Stimulated activated CD8-positive, alpha-beta memory T cell treated with anti-CD3 and anti-CD28 coated beads, Interleukin-15, amount 100 ng/mL, for 1 hour (primary cell): Measurements from ENCODE around the gene RPL35.

ENCODE experiments used
- DNase-seq: peaks from one replicate; pipeline ENCODE4 v3.0.0-alpha.2; 2020; ENCODE audit warnings: low read depth

The RPL35 gene

DNA sequence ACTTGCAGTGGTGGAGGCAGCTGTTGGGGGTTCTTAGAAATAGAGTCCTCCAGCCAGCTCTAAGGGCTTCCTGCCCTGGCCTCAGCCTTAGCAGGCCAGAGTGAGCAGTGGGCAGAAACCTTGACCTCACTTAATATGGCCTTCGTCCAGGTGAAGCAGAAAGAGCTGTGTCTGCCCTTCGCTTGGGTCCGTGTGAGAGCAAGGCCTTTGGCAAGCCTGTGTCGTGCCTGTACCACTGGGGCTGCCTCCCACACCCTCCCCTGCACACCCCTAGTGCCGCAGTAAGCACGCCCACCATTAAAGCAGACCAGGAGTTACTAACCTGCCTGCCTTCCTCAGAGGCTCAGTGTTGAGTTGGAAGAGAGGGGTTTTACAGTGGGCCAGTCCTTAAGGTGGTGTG is 13.7 kb upstream of the RPL35 start:
- DNase-seq, result no peak

DNA sequence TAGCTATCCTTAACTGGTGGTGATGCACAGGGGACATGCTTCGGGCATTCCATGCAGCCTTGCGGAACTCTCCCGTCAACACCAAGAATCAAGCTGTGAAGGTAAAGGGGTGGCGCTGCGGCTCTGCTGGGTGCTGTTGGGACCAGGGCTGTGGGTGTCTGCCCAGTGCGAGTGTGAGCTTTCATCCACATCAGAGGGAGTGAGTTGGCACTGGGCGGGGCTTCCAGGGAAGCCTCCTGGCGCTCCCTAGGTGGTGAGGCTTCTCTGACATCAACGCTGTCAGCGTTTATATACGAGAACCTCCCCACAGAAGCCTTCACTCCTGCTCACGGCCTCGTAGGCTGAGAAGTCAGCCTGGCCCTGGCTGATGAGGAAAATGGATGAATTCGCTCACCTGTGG is 11.9 kb upstream of the RPL35 start:
- DNase-seq, result no peak

DNA sequence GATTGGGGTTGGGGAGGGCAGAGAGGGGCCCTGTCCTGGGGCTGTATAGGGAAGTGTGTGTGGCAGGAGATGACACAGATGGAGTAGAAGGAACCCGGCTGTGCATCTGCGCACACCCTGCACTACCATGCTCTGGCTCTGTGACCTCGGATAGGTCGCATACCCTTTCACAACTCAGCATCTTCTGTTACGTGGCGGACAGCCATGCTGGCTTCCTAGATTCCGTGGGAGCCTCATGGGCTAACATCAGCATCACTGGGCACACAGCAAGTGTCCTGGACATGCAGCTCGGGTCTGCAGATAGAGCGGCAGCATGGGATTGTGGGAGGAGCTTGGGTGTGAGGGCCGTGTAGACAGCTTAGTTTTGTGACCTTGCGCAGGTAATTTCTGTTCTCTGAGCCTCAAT is 9.4 kb upstream of the RPL35 start:
- DNase-seq, result no peak

DNA sequence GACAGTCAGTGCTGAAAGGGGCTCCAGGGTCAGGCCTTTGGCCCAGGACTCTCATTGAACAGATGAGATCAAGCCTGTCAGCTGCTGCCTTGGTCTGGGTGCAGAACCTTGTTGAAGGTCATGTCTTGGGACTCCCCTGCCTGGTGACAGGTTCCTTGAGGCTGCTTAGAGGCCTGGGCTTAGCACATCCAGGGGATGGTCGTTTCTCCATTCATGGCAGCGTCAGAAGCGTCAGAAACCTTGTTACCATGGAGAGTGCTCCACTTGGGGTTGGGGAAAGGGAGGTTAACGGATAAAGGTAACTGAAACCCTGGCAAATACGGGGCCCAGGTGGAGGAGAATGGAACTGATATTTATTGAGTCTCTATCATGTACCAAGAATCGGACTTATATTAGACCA is 9.0 kb upstream of the RPL35 start:
- DNase-seq, result no peak

DNA sequence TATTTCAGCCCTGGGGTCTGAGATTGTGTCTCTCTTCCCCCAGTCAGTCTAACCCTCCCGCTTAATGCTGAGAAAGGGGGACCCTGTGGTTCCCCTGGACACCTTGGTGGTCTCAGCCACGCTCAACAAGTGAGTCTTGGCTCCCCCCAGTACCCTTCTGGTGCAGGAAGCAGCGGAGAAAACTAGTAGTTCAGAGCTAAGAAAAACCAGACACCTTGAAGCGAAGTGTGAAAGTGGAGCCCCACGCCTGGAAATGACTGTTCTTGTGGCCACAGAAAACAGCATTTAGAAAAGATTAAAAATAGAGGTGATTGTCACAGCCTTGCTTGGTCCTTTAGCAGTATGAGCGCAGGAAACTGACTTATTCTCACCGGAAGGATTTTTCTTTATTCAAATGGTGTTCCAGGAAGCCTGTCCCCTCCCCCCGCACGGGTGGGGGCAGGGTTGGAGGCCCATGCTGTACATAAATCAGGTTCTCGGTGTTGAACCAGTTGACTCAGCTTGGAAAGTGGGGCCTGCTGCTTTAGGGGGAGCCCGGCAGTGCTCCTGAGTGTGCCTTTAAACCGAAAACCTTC is 8.3 kb upstream of the RPL35 start:
- peak; percentile 62 for DNase-seq

DNA sequence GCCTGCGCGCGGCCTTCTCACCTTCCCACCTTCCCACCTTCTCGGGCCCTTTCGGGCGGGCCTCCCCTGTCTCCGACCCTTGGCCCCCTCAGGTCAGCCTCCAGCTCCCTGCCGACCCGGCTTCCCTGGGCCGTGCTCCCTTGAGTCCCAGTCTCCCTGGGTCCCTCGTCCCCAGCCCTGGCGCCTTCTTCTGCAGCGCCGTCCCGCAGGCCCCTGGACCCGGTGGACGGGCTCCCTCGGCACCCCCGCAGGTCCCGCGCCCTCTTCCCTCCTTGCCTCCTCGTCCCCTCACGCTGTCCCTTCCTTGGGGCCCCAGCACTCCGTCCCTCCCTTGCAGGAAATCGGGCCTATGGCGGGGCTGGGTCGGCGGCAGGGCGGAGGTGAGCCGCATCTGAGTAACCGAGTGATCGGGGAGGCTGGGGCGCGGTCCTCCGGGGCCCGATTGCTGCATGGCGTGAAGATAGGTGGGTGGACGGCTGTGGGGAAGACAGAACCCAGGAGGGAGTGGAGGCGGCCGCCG is 7.8 kb upstream of the RPL35 start:
- no peak for DNase-seq

DNA sequence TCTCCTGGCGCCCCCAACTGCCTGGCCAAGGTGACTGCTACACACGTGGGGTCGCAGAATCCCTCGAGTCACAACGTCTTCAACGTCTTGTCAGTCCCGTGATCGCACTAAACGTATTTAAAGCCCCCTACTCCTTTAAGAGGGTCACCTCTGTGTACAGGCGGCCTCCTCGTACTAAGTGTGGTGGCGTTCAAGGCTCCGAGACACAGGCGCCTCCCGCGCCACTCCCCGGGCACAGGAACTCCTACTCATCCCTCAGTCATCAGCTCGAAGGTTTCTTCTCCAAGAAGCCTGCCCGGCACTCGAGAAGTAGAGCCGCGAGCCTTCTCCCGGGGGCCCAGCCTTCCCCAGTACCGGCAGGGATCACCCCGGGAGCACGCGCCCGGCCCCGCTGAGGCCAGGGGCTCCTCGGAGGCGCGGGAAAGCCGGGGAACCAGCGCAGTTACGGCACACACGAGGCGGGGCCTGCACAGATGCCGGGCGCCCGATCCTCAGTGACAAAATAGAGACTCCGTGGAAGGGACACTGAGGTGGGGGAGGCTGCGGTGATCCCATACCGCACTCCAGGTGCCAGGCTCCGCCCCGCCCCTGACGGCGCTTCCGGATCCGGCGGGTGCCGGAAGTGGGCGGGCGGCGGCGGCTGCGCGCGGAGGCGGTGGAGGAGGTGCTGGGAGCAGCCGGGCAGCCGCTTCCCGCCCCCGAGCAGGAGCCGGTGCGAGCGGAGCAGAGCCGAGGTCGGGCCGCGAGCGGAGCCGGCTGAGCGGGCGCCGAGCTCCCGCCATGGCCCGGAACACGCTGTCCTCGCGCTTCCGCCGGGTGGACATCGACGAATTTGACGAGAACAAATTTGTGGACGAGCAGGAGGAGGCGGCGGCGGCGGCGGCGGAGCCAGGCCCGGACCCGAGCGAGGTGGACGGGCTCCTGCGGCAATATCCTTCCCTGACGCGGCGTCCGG is 7.0 kb upstream of the RPL35 start:
- DNase-seq, result peak; percentile 74

DNA sequence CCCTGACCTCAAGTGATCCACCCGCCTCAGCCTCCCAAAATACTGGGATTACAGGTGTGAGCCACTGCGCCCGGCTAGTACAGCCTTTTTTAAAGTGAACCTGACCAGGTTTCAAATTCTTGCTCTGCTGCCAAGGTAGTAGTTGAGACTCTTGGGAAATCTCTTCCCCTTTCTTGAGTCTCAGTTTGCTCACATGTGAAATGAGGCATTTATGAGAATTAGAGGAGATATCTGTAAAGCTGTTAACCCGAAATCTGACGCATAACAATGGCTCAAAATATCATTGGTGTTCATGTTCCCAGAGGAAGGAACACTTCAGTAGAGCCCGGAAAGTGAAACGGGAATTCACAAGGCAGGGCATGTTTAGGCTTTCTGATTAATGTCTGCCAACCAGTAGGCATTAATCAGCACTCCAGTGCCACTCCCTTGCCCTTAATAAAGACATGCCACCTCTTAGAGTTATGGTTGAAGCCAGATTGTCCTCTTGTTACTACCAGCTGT is 1.7 kb upstream of the RPL35 start:
- DNase-seq, result no peak

DNA sequence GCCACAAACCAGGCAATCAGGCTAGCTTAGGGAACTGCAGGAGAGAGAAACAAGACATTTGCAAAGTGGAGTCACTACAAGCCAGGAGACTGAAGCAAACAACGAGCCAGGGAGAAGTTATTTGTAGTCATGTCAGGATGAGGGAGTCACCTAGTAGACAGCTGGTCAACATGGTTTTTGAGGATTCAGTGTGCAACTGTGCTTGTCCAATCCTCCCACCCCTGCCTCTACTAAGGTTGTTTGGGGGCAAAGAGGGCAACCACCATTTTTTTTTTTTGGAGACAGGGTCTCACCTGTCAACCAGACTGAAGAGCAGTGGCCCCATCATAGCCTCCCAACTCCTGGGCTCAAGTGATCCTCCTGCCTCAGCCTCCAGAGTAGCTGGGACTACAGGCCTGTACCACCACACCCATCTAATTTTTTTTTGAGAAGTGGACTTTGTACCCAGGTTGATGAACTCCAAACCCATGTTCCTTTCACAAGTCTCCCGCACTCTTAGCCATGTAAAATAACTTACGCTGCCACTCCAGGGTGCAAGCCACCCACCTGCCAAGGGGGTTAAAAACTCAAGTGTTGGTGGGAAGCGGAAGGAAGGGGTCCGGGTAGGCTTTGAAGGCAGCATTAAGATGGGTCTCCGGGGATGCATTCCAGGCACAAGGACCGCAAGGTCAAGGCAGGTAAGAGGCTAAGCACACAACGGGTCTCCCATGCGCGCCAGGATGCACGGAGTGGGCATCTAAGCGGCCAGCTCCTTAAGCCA is 995 bp downstream of the RPL35 start:
- DNase-seq, result no peak

DNA sequence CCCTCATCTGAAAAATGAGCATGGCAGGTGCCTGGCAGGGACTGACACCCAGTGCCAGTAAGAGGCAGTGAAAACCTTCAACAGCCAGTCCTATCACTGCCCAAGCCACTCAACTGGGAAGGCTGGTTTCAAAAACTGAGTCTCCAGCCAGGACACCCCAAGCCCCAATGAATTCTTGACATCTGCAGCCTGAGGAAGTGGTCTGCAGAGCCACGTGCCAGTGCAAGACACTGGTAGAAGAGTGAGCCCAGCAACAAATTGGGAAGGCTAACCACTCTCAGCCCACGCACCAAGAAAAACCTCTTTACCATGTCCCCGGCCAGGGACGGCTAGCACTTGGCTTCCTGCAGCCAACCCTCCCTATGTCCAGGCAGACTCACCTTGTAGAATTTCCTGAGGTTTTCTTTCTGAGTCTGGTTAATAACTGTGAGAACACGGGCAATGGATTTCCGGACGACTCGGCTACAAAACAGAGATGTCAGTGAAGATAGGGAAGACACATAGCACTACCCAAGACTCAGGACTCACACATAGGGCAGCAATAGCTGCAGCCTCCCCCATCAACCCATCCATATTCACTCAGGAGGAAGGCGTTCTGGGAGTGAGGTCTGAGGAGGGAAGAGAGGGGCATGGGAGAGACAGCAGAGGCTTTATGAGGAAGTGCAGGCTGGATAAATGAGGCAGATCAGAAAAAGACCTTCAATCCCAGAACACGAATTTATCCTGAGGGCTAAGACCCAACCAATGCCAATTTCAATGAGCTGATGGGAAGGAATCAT is 1.8 kb downstream of the RPL35 start:
- DNase-seq, result no peak

DNA sequence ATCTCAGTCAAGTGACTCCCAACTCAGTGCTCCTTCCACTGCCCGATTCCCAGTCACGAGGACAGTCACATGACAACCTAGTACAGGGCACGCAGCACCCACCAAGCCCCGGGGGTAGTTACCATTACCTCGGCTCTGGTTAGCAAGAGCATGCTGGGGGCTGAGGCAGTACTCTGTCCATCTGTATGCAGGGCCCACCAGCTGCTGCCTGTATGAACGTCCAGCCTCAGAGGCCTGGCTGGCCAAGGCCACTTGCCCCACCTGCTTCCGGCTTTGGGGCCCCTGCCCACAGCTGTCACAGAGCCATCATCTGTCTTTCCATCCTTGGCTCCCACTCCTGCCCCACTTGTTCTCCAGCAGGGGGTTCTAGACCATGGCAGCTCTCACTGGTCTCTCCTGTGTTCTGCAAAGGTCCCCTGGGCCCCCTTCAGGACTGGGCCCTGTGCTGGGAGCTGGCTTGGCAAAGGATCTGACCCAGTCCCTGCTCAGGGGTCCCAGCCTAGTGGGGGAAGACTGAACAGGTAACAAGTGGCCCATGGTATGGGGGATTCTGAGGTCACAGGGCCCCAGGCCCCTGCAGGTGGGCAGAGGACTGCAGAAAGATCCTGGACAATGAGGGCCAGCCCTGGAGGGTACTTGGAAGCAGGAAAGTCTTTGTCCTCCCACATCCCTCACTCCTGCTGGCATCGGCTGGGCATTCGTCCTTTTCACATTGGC is 3.3 kb downstream of the RPL35 start:
- DNase-seq, result no peak

DNA sequence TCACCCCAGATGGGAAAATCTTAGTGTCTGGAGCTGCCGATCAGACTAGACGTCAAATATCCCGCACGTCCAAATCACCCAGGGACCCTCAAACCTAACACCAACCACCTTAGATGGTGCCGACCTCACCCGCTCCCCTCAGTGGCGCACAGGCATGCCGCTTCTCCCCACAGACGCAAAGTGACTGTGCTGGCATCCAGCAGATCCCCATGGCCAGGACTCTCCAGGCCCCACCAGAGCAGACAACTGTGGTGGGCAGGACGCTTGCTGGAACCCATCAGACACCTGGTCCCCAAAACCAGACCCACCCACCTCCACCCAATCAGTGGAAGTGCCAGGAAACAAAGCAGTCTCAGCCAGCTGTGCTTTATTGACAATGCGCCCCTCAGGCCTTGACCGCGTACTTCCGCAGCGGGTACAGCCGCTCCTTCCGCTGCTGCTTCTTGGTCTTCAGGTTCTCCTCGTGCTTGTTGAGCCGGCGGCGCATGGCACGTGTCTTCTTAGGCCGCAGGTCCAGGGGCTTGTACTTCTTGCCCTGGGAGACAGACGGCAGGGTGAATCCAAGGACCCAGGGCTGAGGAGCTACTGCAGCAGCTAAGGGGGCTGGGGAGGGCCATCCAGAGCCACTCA is 4.1 kb downstream of the RPL35 start:
- no peak for DNase-seq

DNA sequence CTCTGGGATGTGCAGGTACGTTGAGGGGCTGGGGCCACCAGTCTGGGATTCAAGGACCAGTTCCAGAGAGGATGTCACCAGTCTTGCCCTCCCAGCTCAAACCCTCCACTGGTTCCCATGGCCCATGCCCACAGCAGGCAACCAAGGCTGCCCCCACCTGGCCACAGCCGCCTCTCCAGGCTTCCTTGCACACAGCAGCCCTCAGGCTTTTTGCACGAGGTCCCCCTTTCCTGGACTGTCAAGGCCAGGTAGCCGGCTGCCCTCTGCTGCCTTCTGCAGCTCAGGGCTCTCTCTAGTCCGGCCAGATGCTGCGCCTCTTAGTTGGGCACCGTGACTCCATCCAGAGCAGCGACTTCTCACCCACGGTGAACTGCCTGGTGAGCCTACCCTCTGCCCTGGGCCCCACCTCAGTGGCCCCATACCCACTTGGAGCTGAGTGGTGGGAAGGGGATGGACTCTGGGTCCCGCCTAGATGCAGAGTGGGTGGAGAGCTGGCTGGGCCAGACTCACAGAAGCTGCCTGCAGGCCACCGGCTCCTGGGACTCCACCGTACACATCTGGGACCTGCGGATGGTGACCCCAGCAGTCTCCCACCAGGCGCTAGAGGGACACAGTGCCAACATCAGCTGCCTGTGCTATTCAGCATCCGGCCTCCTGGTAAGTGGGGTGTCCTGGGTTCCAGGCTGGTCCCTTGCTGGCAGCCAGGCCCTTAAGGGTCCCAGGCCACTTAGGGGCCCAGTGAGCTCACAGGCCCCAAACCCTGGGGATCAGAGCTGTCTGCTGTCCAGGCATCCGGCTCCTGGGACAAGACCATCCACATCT is 5.6 kb downstream of the RPL35 start:
- no peak for DNase-seq

DNA sequence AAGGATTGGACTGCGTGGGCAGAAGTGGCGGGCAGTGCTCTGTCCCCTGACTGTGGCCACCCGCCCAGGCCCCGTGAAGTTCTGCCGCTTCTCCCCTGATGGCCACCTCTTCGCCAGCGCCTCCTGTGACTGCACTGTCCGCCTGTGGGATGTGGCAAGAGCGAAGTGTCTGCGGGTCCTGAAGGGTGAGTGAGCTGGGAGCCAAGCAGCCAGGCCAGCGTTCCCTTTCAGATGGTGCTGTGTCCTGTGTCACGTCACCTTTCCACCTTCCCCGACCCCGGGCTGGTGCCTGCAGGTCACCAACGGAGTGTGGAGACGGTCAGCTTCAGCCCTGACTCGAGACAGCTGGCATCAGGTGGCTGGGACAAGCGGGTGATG is 6.2 kb downstream of the RPL35 start:
- no peak for DNase-seq

DNA sequence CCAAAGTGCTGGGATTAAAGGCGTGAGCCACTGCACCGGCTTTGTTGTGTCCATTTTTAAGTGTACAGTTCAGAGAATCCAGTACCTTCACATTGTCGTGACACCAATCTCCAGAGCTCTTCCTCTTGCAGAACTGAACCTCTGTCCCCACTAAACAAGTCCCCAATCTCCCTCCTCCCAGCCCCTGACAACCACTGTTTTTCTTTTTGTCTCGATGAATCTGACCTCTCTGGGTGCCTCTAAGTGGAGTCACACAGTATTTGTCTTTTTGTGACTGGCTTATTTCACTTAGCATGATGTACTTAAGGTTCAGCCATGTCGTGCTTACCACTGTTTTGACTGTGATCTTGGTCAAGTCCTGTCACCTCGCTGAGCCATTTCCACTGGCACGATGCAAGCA is 6.9 kb downstream of the RPL35 start:
- no peak for DNase-seq

DNA sequence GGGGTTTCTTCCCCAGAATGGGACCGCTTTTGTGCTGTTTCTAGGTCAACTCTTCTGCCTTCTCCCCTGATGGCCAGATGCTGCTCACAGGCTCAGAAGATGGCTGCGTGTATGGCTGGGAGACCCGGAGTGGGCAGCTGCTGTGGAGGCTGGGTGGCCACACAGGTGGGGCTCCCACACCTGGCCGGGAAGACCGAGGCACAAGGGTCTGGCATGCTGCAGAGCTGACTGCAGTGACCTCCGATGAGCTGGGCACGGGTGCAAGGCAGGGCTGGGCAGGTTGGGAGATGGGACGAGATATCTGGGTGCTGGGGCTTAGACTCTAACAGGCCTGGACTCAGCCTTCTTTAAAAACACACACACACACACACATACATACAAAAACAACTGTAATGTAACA is 7.6 kb downstream of the RPL35 start:
- DNase-seq, result no peak

DNA sequence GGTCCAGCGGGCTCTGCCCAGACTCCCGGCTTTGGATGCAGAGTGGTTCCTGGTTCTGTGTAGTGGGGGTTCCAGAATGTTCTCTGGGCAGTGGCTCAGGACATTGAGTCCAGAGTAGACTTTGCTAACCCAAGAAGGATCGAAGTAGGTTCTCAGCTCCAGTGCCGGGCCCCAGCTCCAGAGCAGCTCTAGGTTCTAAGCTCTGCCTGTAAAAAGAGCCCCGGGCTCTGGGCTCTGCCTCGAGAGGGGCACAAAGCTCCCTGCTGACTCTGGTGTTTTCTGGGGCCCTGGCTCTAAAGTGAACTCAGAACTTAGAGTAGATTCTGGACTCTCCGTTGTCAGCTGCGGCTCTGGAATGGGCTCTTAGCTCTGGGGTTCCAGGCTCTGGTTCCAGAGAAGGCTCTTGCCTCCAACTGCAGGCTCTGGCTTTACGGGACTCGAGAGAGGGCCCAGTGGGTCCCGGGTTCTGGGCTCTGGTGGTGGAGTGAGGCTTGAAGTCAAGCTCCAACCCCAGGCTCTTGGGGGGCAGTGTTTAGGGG is 8.1 kb downstream of the RPL35 start:
- no peak for DNase-seq

DNA sequence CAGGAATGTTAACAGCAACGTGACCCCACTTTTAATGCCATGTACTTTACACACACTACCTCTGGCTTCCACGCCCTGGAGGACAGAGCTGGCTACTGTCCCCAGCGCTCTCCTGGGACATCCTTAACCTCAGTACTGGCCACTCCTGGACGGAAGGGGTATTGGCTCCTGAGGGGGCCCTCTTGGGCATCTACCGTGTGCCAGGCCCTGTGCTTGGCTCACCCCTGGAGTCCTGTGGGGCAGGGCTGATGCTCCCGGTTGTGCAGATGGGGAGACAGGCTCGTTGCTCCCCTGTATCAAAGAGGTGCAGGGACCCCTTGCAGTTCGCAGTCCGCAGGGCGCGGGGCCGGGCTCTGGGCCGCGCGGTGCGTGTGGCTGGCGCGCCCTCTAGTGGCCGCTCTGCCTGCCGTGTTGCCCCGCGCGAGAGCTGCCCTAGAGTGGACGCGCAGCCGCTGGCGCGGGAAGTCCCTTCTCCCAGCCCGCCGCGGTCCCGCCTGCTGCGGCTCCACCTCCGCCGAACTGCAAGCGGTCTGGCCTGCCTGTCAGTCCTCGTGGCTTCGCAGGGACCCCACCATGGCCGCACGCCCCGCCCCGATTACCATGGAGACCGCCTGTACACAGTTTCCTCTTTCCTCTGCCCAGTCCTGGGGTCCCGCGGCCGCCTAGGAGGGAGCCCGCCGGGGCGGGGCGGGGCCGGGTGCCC is 8.8 kb downstream of the RPL35 start, which contains the start of gene WDR38:
Gene WDR38, plus strand, starts transcription at position 632 of the 703 bp plus-strand sequence. CDS start 72 bp downstream, outside the sequence.
- DNase-seq, result no peak
